Panc1 (cell line): ENCODE measurements around the gene DMAC1.

Experiments
- CTCF ChIP-seq: fragments of 450-650 bp; IDR thresholded peaks from 2 replicates; pipeline ENCODE4 v1.5.1; 2017; ENCODE audit warnings: mild to moderate bottlenecking
- POLR2AphosphoS5 ChIP-seq: IDR thresholded peaks from 2 replicates; pipeline ENCODE4 v1.6.1; 2012; ENCODE audit warnings: mild to moderate bottlenecking, low read depth, low read length, moderate library complexity
- REST ChIP-seq, 2 experiments: IDR thresholded peaks; 2 replicates each; pipeline ENCODE4 v1.6.1; 2011 to 2012; ENCODE audit warnings: low read depth in 2 of 2, control low read depth in 1 of 2, low read length in 1 of 2, mild to moderate bottlenecking in 1 of 2, moderate library complexity in 1 of 2; ENCODE audit not compliant: insufficient read depth in 1 of 2
- SIN3A ChIP-seq: IDR thresholded peaks from 2 replicates; pipeline ENCODE4 v1.6.1; 2012; ENCODE audit warnings: low read depth, mild to moderate bottlenecking, low read length, moderate library complexity, borderline replicate concordance; ENCODE audit not compliant: insufficient read depth
- TCF7L2 ChIP-seq: IDR thresholded peaks from 2 replicates; pipeline ENCODE4 v1.6.1; 2011; ENCODE audit warnings: mild to moderate bottlenecking, low read depth, low read length, inconsistent platforms

GRCh38 chr9:7844242-7844641 is 44.7 kb upstream of the DMAC1 start:
- TF ChIP-seq CTCF, result no peak
- no peak for TF ChIP-seq SIN3A
- TF ChIP-seq POLR2AphosphoS5, result no peak
- TF ChIP-seq REST (IDR thresholded peaks at IDR 0.05; ENCODE audit: insufficient read depth in 1 of 2, low read depth in 2 of 2, low read length in 1 of 2), result no peak
- TF ChIP-seq TCF7L2, result no peak
